IMR-90 (cell line): ENCODE results near the gene CENPN. TPM values are rescaled to one million over a fixed set of nuclear protein-coding genes. Genes with fewer than 3 reads are reported as not detected.

Experiments used
- ATAC-seq: fragments of 200-7000 bp; cut with Tn5 transposase; 2 replicates; pipeline ENCODE4 v1.9.1; 2020; ENCODE audit warnings: low read depth, mild to moderate bottlenecking, moderate library complexity
- BruUV-seq: library from RNA; stranded (reverse); fragments of 400-500 nt; replicated peaks from 2 replicates; lab custom pipeline; 2021; lab: Mats Ljungman, UMichigan
- CTCF ChIA-PET: fragments of 300-600 bp; formaldehyde crosslinking; extraction: SDS; loops from one replicate; lab custom pipeline; 2021; ENCODE audit warnings: antibody characterized with exemption; lab: Yijun Ruan, JAX
- POLR2A ChIA-PET: fragments of 300-600 bp; sonication (Branson Sonifier 250); formaldehyde crosslinking; loops from one replicate; lab custom pipeline; 2022; ENCODE audit warnings: antibody characterized with exemption; ENCODE audit not compliant: unreplicated experiment; lab: Charles Lee
- DNase-seq: peaks from one replicate; pipeline ENCODE4 v3.0.0; 2013
- H2AFZ ChIP-seq: replicated peaks from 2 replicates; pipeline ENCODE3; 2013; ENCODE audit warnings: low read length, mild to moderate bottlenecking; ENCODE audit not compliant: poor library complexity
- H2AK5ac ChIP-seq: 2 replicates; pipeline ENCODE4 v1.6.1; 2013; ENCODE audit warnings: low read depth, low read length, inconsistent platforms
- H2AK9ac ChIP-seq: replicated peaks from 2 replicates; pipeline ENCODE3; 2013; ENCODE audit warnings: mild to moderate bottlenecking, low read depth, low read length, moderate library complexity; ENCODE audit not compliant: poor library complexity
- H2BK120ac ChIP-seq: 2 replicates; pipeline ENCODE4 v1.6.1; 2013; ENCODE audit warnings: low read depth, low read length, inconsistent platforms
- H2BK15ac ChIP-seq: 3 replicates; pipeline ENCODE4 v1.6.1; 2013; ENCODE audit warnings: low read depth, low read length, inconsistent platforms
- H2BK20ac ChIP-seq: 2 replicates; pipeline ENCODE4 v1.6.1; 2013; ENCODE audit warnings: low read depth, mild to moderate bottlenecking, inconsistent platforms, low read length, moderate library complexity
- H2BK5ac ChIP-seq: 2 replicates; pipeline ENCODE4 v1.6.1; 2013; ENCODE audit warnings: mild to moderate bottlenecking, low read depth, low read length, inconsistent platforms; ENCODE audit not compliant: poor library complexity, severe bottlenecking
- H3K14ac ChIP-seq: replicated peaks from 2 replicates; pipeline ENCODE4 v1.6.1; 2013; ENCODE audit warnings: low read depth, low read length, inconsistent platforms
- H3K18ac ChIP-seq: 2 replicates; pipeline ENCODE4 v1.6.1; 2013; ENCODE audit warnings: low read depth, low read length, control low read depth
- H3K23ac ChIP-seq: 2 replicates; pipeline ENCODE4 v1.6.1; 2013; ENCODE audit warnings: low read depth, low read length, inconsistent platforms
- H3K27ac ChIP-seq: 2 replicates; pipeline ENCODE4 v1.5.1; 2013; ENCODE audit warnings: mild to moderate bottlenecking, control low read depth, low read length; ENCODE audit not compliant: insufficient read depth
- H3K27me3 ChIP-seq: 2 replicates; pipeline ENCODE4 v1.6.1; 2013; ENCODE audit warnings: low read length; ENCODE audit not compliant: control insufficient read depth, insufficient read depth
- H3K36me3 ChIP-seq: 2 replicates; pipeline ENCODE4 v1.6.1; 2013; ENCODE audit warnings: low read length, mixed read lengths; ENCODE audit not compliant: control insufficient read depth, insufficient read depth
- H3K4ac ChIP-seq: 2 replicates; pipeline ENCODE4 v1.6.1; 2013; ENCODE audit warnings: low read depth, low read length, inconsistent platforms
- H3K4me1 ChIP-seq: 2 replicates; pipeline ENCODE4 v1.6.1; 2013; ENCODE audit warnings: low read length, mixed read lengths; ENCODE audit not compliant: control insufficient read depth, insufficient read depth
- H3K4me2 ChIP-seq: 2 replicates; pipeline ENCODE4 v1.6.1; 2013; ENCODE audit warnings: low read depth, mild to moderate bottlenecking, control low read depth, low read length, moderate library complexity
- H3K4me3 ChIP-seq: 2 replicates; pipeline ENCODE4 v1.5.1; 2013; ENCODE audit warnings: low read depth, mild to moderate bottlenecking, control low read depth, low read length, moderate library complexity; ENCODE audit not compliant: insufficient read depth
- H3K56ac ChIP-seq: 2 replicates; pipeline ENCODE4 v1.6.1; 2013; ENCODE audit warnings: low read length, inconsistent platforms; ENCODE audit not compliant: insufficient read depth; ENCODE audit errors: extremely low read depth
- H3K79me1 ChIP-seq, 2 experiments: 2 replicates each; pipeline ENCODE4 v1.6.1; 2013; ENCODE audit warnings: low read length in 2 of 2, inconsistent platforms in 1 of 2, low read depth in 1 of 2
- H3K9ac ChIP-seq: 2 replicates; pipeline ENCODE4 v1.6.1; 2013; ENCODE audit warnings: low read depth, low read length, control low read depth
- H3K9me1 ChIP-seq: 2 replicates; pipeline ENCODE4 v1.6.1; 2013; ENCODE audit warnings: low read length, inconsistent platforms; ENCODE audit not compliant: insufficient read depth
- H3K9me3 ChIP-seq: 2 replicates; pipeline ENCODE4 v1.6.1; 2013; ENCODE audit warnings: low read length; ENCODE audit not compliant: control insufficient read depth, insufficient read depth
- H4K20me1 ChIP-seq: 2 replicates; pipeline ENCODE4 v1.6.1; 2013; ENCODE audit warnings: low read length, inconsistent platforms; ENCODE audit not compliant: insufficient read depth
- H4K5ac ChIP-seq: 2 replicates; pipeline ENCODE4 v1.6.1; 2013; ENCODE audit warnings: mild to moderate bottlenecking, low read depth, low read length, control low read depth
- H4K8ac ChIP-seq, 2 experiments: 2 replicates each; pipeline ENCODE4 v1.6.1; 2013; ENCODE audit warnings: low read depth in 2 of 2, low read length in 2 of 2, control low read depth in 1 of 2, inconsistent platforms in 1 of 2
- H4K91ac ChIP-seq: 2 replicates; pipeline ENCODE4 v1.6.1; 2013; ENCODE audit warnings: low read depth, low read length, inconsistent platforms; ENCODE audit not compliant: insufficient read depth
- BHLHE40 ChIP-seq: fragments of 150-350 bp; IDR thresholded peaks from 2 replicates; pipeline ENCODE4 v1.6.1; 2016; ENCODE audit warnings: mild to moderate bottlenecking, low read depth, low read length
- CEBPB ChIP-seq: IDR thresholded peaks from 2 replicates; pipeline ENCODE4 v1.6.1; 2012; ENCODE audit warnings: low read depth, low read length, improper control_type of control experiment
- CHD1 ChIP-seq: IDR thresholded peaks from 2 replicates; pipeline ENCODE4 v1.6.1; 2012; ENCODE audit warnings: low read depth, low read length, improper control_type of control experiment
- CTCF ChIP-seq: conservative IDR thresholded peaks from 2 replicates; pipeline ENCODE4 v1.5.1; 2012; ENCODE audit warnings: mild to moderate bottlenecking, low read depth, low read length, improper control_type of control experiment
- ELK1 ChIP-seq: fragments of 150-350 bp; IDR thresholded peaks from 2 replicates; pipeline ENCODE4 v1.6.1; 2016; ENCODE audit warnings: low read depth, mild to moderate bottlenecking, low read length, moderate library complexity, borderline replicate concordance
- FOS ChIP-seq: fragments of 150-350 bp; IDR thresholded peaks from 2 replicates; pipeline ENCODE4 v1.6.1; 2016; ENCODE audit warnings: low read depth, low read length
- MAFK ChIP-seq: IDR thresholded peaks from 2 replicates; pipeline ENCODE4 v1.6.1; 2012; ENCODE audit warnings: low read depth, low read length, improper control_type of control experiment
- MAZ ChIP-seq: IDR thresholded peaks from 2 replicates; pipeline ENCODE4 v1.6.1; 2012; ENCODE audit warnings: low read depth, mild to moderate bottlenecking, low read length, improper control_type of control experiment, moderate library complexity, borderline replicate concordance
- MXI1 ChIP-seq: IDR thresholded peaks from 2 replicates; pipeline ENCODE4 v1.6.1; 2012; ENCODE audit warnings: low read depth, mild to moderate bottlenecking, low read length, moderate library complexity, borderline replicate concordance
- NFE2L2 ChIP-seq: fragments of 150-350 bp; IDR thresholded peaks from 2 replicates; pipeline ENCODE4 v1.6.1; 2016; ENCODE audit warnings: low read depth, mild to moderate bottlenecking, low read length
- POLR2A ChIP-seq: IDR thresholded peaks from 2 replicates; pipeline ENCODE4 v1.6.1; 2012; ENCODE audit warnings: mild to moderate bottlenecking, low read depth, low read length
- RAD21 ChIP-seq: IDR thresholded peaks from 2 replicates; pipeline ENCODE4 v1.6.1; 2012; ENCODE audit warnings: low read length, improper control_type of control experiment
- RCOR1 ChIP-seq: IDR thresholded peaks from 2 replicates; pipeline ENCODE4 v1.6.1; 2012; ENCODE audit warnings: mild to moderate bottlenecking, low read length, improper control_type of control experiment; ENCODE audit not compliant: insufficient replicate concordance
- RFX5 ChIP-seq: IDR thresholded peaks from 2 replicates; pipeline ENCODE4 v1.8.0; 2012; ENCODE audit warnings: low read depth, mild to moderate bottlenecking, low read length, moderate library complexity
- SMC3 ChIP-seq: fragments of 150-350 bp; IDR thresholded peaks from 2 replicates; pipeline ENCODE4 v1.6.1; 2016; ENCODE audit warnings: low read depth, mild to moderate bottlenecking, antibody characterized with exemption, low read length, moderate library complexity
- USF2 ChIP-seq: fragments of 150-350 bp; IDR thresholded peaks from 2 replicates; pipeline ENCODE4 v1.6.1; 2017; ENCODE audit warnings: mild to moderate bottlenecking, antibody characterized with exemption, low read length, low read depth
- WGBS, 2 experiments: methylation state at CpG; one replicate each; pipeline versions ENCODE4 v1.1.5 to v1.1.7; 2013; ENCODE audit warnings: missing lambda C conversion rate in 2 of 2; ENCODE audit not compliant: insufficient read length in 1 of 2; ENCODE audit errors: extremely low coverage in 2 of 2; 5-methylcytosine and 5-hydroxymethylcytosine counted together
- dilution Hi-C: fragments of 300-500 bp; cut with HindIII; formaldehyde crosslinking; loops from one replicate; pipeline ENCODE4 v1.14.3; 2018; ENCODE audit warnings: low sequenced_read_pairs; ENCODE audit not compliant: unreplicated experiment
- in situ Hi-C: fragments of 300-500 bp; cut with MboI; formaldehyde crosslinking; loops from 3 replicates; pipeline ENCODE4 v1.14.3; 2019; ENCODE audit warnings: low sequenced_read_pairs, inconsistent platforms, mixed read lengths
- intact Hi-C: fragments of 100-400 bp; cut with micrococcal nuclease; formaldehyde crosslinking; loops from 2 replicates; pipeline ENCODE4 v1.10.0; 2022
- polyA plus RNA-seq, 3 experiments: library from polyadenylated mRNA; depleted of rRNA; stranded (reverse); fragments of >200 nt; gene quantifications; 2 replicates each; pipeline ENCODE4 v1.2.3, GENCODE V29; 2012; ENCODE audit warnings: low replicate concordance in 1 of 3
- total RNA-seq: library from RNA; depleted of rRNA; stranded (reverse); fragments of >200 nt; gene quantifications from 2 replicates; pipeline ENCODE4 v1.2.3, GENCODE V29; 2012

CENPN gene
- total and polyA plus RNA-seq, 2 of the 4 experiments (the other 2 are of a cell fraction): 20.5 to 22.8 TPM

- no peak overlapping the region for H4K8ac ChIP-seq
- H2BK20ac ChIP-seq: no peak overlapping the region
- BruUV-seq: no TSS peak
- ATAC-seq: no peak
- no peak overlapping the region for H2AK9ac ChIP-seq
- no peak overlapping the region for H3K4ac ChIP-seq
- no peak overlapping the region for H3K4me3 ChIP-seq
- dilution Hi-C loops: no loop called here
- no peak overlapping the region for H2BK120ac ChIP-seq
- no peak for DNase-seq
- H3K56ac ChIP-seq: no peak overlapping the region
- no peak overlapping the region for H2AFZ ChIP-seq
- no peak overlapping the region for H3K18ac ChIP-seq
- H3K4me1 ChIP-seq: peaks cover 7% of the 10 kb centered on the region; the same call in 1 of the 2 replicates
- ChIA-PET POLR2A (no interaction called here), CTCF (interaction anchor here (1.1 to 1.4 kb wide), 2 partner anchors 20 to 22 kb away, joined by 3 read pairs; no protein-coding TSS in a partner anchor)
- H3K79me1 ChIP-seq: peaks cover 18 to 33% of the 10 kb centered on the region in 2 experiments
- H2AK5ac ChIP-seq: no peak overlapping the region
- H3K27ac ChIP-seq: no peak overlapping the region
- TF ChIP-seq NFE2L2 (no peak), MAFK (no peak), ELK1 (no peak), MAZ (no peak), MXI1 (no peak), POLR2A (no peak), CEBPB (no peak), RFX5 (no peak), RCOR1 (no peak), CHD1 (no peak), CTCF (no peak), USF2 (no peak), FOS (no peak), RAD21 (no peak), BHLHE40 (no peak), SMC3 (no peak)
- H3K9ac ChIP-seq: no peak overlapping the region
- no peaks in the 10 kb centered on the region for H3K9me3 ChIP-seq
- H2BK15ac ChIP-seq: no peak overlapping the region
- WGBS, 2 experiments: no CpG with 5 or more reads among the region's 4 CpGs
- no peaks in the 10 kb centered on the region for H3K36me3 ChIP-seq
- H3K14ac ChIP-seq: no peak overlapping the region
- no peaks in the 10 kb centered on the region; the same call in 1 of the 2 replicates for H4K20me1 ChIP-seq
- no peaks in the 10 kb centered on the region for H3K9me1 ChIP-seq
- peak overlapping the region; percentile 83; the same call in 1 of the 2 replicates for H3K4me2 ChIP-seq
- H4K91ac ChIP-seq: no peak overlapping the region
- H3K23ac ChIP-seq: no peak overlapping the region
- H2BK5ac ChIP-seq: no peak overlapping the region
- no peaks in the 10 kb centered on the region for H3K27me3 ChIP-seq
- intact Hi-C loops: no loop called here
- in situ Hi-C loops: no loop called here
- H4K5ac ChIP-seq: no peak overlapping the region
Measured at GRCh38 chr16:80996688-80997138, 10.3 kb upstream of the CENPN start.
